GM10266 (cell line): ENCODE results near the gene DVL2.

Experiments
- DNase-seq: peaks from one replicate; pipeline ENCODE4 v3.0.0; 2012; ENCODE audit errors: extremely low spot score
- TF ChIP-seq, protein P1 (sequence below): IDR thresholded peaks from 2 replicates; pipeline ENCODE4 v1.5.1; 2012; ENCODE audit warnings: mild to moderate bottlenecking, low read depth; ENCODE audit not compliant: control insufficient read depth, insufficient read depth; ENCODE audit errors: missing control alignments

DVL2 gene

DNA sequence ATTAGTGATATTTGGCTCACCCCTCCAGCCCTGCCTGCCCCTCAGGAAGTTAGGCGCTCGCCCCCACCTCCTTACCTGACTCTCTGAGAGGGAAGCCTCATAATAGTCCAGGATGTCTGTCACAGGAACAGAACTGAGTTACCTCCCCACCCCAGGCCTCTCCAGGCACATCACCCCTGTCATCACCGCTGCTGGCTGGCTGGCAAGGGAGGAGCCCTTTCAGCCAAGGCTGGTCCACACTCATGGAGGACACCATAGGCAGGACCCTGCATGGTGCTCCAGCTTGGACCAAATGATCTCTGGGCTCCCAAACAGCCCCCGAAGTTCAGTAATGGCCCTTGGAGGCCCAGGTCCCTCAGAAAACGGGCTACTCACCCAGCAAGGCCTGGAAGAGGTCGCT is 16.2 kb downstream of the DVL2 start:
- TF ChIP-seq, protein P1, sequence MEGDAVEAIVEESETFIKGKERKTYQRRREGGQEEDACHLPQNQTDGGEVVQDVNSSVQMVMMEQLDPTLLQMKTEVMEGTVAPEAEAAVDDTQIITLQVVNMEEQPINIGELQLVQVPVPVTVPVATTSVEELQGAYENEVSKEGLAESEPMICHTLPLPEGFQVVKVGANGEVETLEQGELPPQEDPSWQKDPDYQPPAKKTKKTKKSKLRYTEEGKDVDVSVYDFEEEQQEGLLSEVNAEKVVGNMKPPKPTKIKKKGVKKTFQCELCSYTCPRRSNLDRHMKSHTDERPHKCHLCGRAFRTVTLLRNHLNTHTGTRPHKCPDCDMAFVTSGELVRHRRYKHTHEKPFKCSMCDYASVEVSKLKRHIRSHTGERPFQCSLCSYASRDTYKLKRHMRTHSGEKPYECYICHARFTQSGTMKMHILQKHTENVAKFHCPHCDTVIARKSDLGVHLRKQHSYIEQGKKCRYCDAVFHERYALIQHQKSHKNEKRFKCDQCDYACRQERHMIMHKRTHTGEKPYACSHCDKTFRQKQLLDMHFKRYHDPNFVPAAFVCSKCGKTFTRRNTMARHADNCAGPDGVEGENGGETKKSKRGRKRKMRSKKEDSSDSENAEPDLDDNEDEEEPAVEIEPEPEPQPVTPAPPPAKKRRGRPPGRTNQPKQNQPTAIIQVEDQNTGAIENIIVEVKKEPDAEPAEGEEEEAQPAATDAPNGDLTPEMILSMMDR = no peak
- DNase-seq = no peak

DNA sequence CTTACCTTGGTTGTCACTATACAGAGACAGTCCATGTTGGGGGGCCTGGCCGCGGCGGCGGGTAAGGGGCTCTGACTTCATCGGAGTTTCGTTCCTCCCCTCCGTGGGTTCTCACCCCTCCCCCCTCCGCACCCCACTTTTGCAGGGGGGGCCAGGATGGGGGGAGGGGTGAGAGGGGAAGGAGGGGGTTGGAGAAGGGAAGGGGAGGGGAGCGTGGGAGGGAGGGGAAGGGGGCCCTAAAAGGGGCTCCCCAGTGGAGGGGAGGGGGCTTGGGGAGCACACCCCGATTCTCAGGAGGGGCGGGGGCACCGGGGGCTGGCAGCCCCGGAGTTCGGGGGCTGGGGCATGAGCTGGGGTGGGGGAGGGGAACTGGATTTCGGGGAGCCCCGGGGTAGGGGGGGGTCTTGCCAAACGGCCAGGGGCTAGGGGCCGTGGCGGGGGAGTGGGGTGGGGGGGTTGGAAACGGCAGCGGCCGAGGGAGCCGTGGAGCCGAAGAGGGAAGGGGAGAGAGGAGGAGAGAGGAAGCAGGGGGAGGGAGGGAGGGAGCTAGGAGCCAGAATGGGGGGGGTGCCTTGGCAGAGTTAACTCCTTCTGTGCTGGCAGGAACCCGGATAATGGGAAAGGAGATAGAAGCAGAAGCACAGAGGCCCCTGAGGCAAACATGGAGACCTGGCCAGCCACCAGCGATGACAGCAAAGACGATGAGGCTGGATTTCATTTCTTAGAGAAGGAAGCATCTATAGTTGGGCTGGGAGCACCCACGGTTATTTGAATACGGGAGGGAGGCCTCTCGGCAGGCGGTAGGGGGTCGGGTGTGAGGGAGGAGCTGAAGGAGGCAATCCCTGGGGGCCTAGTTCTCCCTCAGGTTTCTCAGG is 17.0 kb downstream of the DVL2 start:
- DNase-seq = peak; percentile 53
- TF ChIP-seq, protein P1 = no peak

DNA sequence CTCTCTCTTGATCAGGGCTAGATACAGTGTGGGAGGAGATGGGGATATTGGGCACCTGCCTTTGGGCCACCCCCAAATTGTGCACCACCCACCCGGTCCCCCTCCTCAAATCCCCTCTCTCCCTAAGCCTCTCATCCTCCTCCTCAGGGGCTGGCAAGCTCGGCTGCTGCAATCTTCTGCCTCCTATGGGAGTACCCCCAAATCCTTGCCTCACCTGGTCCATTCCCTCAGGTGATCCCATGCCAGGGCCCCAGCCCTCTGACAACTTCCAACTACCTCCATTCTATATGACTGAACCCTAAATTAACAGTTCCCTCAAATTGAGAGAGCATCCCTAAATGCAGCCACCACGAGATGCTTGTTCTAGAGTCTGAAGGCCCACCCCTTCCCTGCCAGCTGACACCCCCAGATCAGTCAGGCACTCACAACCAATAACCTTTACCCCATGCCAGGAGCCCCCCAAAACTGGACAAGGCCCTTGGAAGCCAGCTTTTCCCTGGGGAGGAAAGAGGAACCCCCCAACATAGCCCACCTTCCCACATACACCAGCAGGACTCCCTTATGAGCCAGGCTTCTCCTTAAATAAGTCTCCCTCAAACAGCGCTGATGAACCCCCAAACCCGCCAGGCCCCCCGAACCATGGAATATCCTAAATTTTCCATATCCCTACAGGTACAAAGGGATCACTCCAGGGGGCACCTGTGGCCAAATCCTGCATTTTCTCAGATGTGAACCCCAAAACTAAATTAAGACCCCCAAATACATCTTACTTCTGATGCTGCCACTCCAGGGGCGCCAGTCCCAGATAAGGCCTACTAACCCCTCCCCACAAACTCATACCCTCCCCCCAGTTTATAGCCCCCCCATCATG is 17.8 kb downstream of the DVL2 start:
- no peak for DNase-seq
- TF ChIP-seq, protein P1 = no peak

DNA sequence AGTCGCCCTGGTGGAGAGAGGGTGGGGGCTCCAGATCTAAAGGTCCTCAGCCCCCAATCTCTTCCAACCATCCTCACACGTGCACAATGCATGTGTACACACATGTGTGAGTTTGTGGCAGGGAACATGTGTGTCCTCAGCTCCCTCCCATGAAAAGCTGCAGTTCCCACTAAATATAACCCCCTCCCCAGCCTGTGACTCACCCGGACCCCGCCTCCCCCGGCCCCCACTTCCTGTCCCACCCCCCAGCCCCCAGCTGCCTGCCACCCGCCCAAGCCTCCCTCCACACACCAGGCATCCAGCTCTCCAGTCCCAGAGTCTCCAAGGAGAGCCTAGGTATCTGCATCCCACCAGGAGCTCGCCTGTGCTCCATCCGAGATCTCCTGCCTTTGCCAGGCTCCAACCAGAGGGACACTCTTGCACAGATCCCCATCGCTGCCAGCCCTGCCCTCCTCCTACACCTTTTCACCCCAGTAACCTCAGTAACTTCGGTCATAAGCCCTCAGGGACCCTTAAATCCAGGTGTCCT is 18.6 kb downstream of the DVL2 start:
- DNase-seq = no peak
- TF ChIP-seq, protein P1 = no peak

DNA sequence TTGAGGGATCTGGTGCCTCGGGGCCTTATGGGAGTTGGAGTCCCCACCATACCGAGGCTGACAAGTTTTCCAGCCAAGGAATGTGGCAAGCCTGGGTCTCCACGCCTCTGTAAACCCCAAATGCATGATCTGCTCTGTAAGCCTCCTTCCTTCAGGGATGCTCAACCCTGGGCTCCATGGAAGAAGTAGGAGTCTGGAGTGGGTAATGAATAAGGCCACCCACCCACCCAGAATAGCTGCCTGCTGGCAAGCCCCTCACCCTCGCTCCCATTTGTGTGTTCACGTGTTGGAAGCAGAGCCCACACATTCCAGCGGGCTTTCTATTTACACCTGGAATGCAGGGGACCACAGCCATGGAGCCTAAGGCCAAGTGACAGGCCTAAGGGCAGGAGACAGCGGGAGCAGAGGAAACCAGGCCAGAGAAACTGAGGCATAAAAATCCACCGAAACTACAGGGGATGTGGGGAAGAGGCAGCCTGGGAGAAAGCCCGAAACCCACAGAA is 19.1 kb downstream of the DVL2 start:
- DNase-seq = no peak
- TF ChIP-seq, protein P1 = no peak

DNA sequence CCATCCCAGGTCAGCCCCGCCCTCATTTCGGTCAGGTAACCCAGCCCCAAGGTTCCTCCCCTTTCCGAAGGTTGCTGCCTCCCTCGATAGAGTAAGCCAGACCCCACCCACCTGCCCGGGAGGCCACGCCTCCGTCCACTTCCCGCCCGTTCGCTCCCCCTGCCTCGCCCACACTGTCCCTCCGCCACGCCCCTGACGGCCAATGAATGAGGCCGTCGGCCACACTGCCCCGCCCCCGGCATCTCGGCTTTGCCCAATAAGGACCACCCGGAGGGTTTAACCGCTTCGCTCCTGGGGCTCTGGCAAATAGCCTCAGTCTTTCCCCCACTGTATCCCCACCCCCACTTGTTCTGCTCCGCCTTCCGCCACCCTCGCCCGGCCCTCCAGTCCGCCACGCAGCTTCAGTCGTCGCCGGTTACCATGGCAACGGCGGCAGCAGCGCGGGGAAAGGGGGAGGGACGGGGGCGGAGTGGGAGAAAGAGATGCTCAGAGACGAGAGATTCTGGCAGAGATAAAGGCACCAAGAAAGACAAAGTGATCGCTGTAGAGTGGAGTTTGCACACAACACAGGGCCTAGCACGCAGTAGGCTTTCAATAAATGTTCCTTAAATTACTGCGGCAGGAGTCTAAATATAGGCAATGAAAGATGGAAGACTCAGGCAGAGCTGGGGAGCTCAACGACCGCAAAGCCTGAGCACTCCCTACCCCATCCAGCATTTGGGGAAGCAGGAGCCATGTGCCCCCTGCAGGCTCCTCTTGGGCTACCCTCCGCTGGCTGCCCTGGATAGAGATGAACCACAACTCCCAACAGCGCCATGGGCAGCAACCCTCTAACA is 19.8 kb downstream of the DVL2 start:
- peak; percentile 99 for DNase-seq

More for the DNA sequence above, 19.8 kb downstream of the DVL2 start:
- TF ChIP-seq, protein P1 = peak; percentile 53
